ENCODE measurements around the gene MAP6.
A peak's percentile ranks its signal among the peaks of the same experiment; 100 is the strongest.

Gene MAP6

DNA sequence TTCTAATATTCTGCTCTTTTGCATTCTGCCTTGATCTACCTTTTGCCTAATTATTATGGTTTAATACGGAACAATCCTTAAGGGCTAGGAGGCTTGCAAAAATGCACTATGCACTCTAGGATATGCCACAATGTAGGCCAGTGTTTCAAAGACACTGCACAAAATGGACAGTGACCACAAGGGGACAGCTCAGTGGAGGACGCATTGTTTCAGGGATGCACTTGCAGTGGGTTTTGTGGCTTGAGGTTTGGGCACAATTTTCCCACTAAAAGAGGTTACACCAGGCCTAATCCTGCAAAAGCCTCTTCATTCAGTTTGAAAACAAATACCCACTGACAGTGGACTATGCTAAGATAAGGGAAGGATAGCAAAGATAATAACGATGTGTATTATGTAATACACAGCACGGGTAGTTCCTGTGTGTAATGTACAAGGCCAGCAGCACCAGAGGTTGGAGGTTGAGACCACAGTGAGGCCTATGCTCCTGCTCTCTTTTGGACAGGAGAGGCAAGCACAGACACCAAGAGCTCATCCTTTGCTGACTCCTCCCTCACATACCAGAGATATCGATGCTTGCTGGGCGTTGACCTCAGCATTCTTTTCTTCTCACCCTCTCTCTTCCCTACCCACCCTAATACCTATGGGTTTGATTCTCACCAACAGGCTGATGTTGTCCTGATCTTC is 12.7 kb downstream of the MAP6 start:
- Histone ChIP-seq H3K4me1 (ENCODE audit: insufficient read depth, low read length) (peaks cover 21% of the 10 kb centered on the region), H3K27me3 (ENCODE audit: insufficient read depth, low read length) (no peaks in the 10 kb centered on the region), H3K4me3 (ENCODE audit: low read length) (no peak overlapping the region), H3K36me3 (ENCODE audit: insufficient read depth, low read length) (no peaks in the 10 kb centered on the region), H2AFZ (ENCODE audit: low read depth, low read length) (no peak overlapping the region), H3K9me3 (ENCODE audit: low read length) (no peaks in the 10 kb centered on the region)

GRCh38 chr11:75655605-75656004 is 13.2 kb downstream of the MAP6 start:
- Histone ChIP-seq H3K4me1 (ENCODE audit: insufficient read depth, low read length) (peaks cover 22% of the 10 kb centered on the region), H3K36me3 (ENCODE audit: insufficient read depth, low read length) (no peaks in the 10 kb centered on the region), H3K27me3 (ENCODE audit: insufficient read depth, low read length) (no peaks in the 10 kb centered on the region), H3K4me3 (ENCODE audit: low read length) (no peak overlapping the region), H2AFZ (ENCODE audit: low read depth, low read length) (no peak overlapping the region), H3K9me3 (ENCODE audit: low read length) (no peaks in the 10 kb centered on the region)

GRCh38 chr11:75654314-75654713 is 14.5 kb downstream of the MAP6 start:
- Histone ChIP-seq H3K4me1 (ENCODE audit: insufficient read depth, low read length) (peaks cover 22% of the 10 kb centered on the region), H3K36me3 (ENCODE audit: insufficient read depth, low read length) (no peaks in the 10 kb centered on the region), H3K4me3 (ENCODE audit: low read length) (no peak overlapping the region), H2AFZ (ENCODE audit: low read depth, low read length) (no peak overlapping the region), H3K27me3 (ENCODE audit: insufficient read depth, low read length) (no peaks in the 10 kb centered on the region), H3K9me3 (ENCODE audit: low read length) (no peaks in the 10 kb centered on the region)

GRCh38 chr11:75653532-75653931 is 15.3 kb downstream of the MAP6 start:
- peaks cover 22% of the 10 kb centered on the region for H3K4me1 ChIP-seq (ENCODE audit: insufficient read depth, low read length)

DNA sequence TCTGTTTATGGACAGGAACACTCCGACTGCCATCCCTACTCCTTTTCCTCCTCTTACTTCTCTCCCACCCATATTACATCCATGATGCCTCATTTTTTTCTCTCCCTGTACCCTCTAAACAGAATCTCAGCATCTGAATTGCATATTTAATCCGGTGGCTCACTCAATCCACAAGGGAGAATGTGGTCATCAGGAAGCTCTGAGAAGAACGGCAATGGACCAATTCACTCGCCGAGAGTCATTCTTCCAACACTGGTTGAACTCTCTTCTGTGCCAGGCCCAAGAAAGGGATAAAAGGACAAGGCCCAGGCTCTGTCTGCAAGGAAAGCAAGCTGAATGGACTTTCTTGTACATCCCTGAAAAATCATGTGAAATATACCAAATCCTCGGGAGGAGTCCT is 15.9 kb downstream of the MAP6 start:
- Histone ChIP-seq H3K36me3 (ENCODE audit: insufficient read depth, low read length) (no peaks in the 10 kb centered on the region), H3K9me3 (ENCODE audit: low read length) (no peaks in the 10 kb centered on the region)

More at GRCh38 chr11:75653532-75653931, 15.3 kb downstream of the MAP6 start:
- Histone ChIP-seq H2AFZ (ENCODE audit: low read depth, low read length) (no peak overlapping the region), H3K27me3 (ENCODE audit: insufficient read depth, low read length) (no peaks in the 10 kb centered on the region), H3K36me3 (ENCODE audit: insufficient read depth, low read length) (no peaks in the 10 kb centered on the region), H3K4me3 (ENCODE audit: low read length) (no peak overlapping the region), H3K9me3 (ENCODE audit: low read length) (no peaks in the 10 kb centered on the region)

GRCh38 chr11:75651218-75651617 is 17.6 kb downstream of the MAP6 start:
- Histone ChIP-seq H3K9me3 (ENCODE audit: low read length) (no peaks in the 10 kb centered on the region), H2AFZ (ENCODE audit: low read depth, low read length) (no peak overlapping the region), H3K4me3 (ENCODE audit: low read length) (no peak overlapping the region), H3K27me3 (ENCODE audit: insufficient read depth, low read length) (no peaks in the 10 kb centered on the region), H3K36me3 (ENCODE audit: insufficient read depth, low read length) (no peaks in the 10 kb centered on the region), H3K4me1 (ENCODE audit: insufficient read depth, low read length) (peaks cover 15% of the 10 kb centered on the region)

More for the DNA sequence above, 15.9 kb downstream of the MAP6 start:
- Histone ChIP-seq H3K4me3 (ENCODE audit: low read length) (no peak overlapping the region), H3K4me1 (ENCODE audit: insufficient read depth, low read length) (peaks cover 22% of the 10 kb centered on the region), H2AFZ (ENCODE audit: low read depth, low read length) (no peak overlapping the region), H3K27me3 (ENCODE audit: insufficient read depth, low read length) (no peaks in the 10 kb centered on the region)

- no peak overlapping the region for H3K4me3 ChIP-seq (ENCODE audit: low read length)
- no peaks in the 10 kb centered on the region for H3K36me3 ChIP-seq (ENCODE audit: insufficient read depth, low read length)
- H3K4me1 ChIP-seq (ENCODE audit: insufficient read depth, low read length): peaks cover 12% of the 10 kb centered on the region
- no peaks in the 10 kb centered on the region for H3K27me3 ChIP-seq (ENCODE audit: insufficient read depth, low read length)
- H2AFZ ChIP-seq (ENCODE audit: low read depth, low read length): no peak overlapping the region
- no peaks in the 10 kb centered on the region for H3K9me3 ChIP-seq (ENCODE audit: low read length)
Observed at GRCh38 chr11:75650167-75650723, 18.6 kb downstream of the MAP6 start.

DNA sequence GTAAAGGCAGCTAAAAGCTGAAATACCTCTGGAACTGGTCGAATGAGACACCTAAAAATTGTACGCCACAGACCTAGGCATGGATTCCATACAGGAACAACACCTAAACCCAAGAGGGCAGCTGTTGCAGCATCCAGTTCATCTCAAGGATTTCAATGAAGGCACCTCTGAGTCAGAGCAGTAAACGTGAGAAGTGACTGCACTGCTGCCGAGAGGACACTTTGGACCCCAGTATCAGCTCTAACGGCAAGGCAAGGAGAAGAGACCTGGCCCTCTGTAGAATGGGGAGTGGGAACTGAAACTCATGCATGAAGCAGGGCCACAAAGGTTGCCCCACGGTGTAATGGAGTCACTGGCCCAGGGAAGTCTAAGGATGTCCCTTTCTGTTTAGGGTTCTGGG is 23.9 kb downstream of the MAP6 start:
- Histone ChIP-seq H3K27me3 (ENCODE audit: insufficient read depth, low read length) (no peaks in the 10 kb centered on the region), H2AFZ (ENCODE audit: low read depth, low read length) (no peak overlapping the region), H3K9me3 (ENCODE audit: low read length) (no peaks in the 10 kb centered on the region), H3K36me3 (ENCODE audit: insufficient read depth, low read length) (no peaks in the 10 kb centered on the region), H3K4me3 (ENCODE audit: low read length) (no peak overlapping the region), H3K4me1 (ENCODE audit: insufficient read depth, low read length) (peaks cover 5% of the 10 kb centered on the region)

- H3K27me3 ChIP-seq (ENCODE audit: insufficient read depth, low read length): no peaks in the 10 kb centered on the region
- H3K4me3 ChIP-seq (ENCODE audit: low read length): no peak overlapping the region
- H3K4me1 ChIP-seq (ENCODE audit: insufficient read depth, low read length): peaks cover 10% of the 10 kb centered on the region
- H3K9me3 ChIP-seq (ENCODE audit: low read length): no peaks in the 10 kb centered on the region
- H3K36me3 ChIP-seq (ENCODE audit: insufficient read depth, low read length): no peaks in the 10 kb centered on the region
- no peak overlapping the region for H2AFZ ChIP-seq (ENCODE audit: low read depth, low read length)
Observed at GRCh38 chr11:75644370-75644769, 24.5 kb downstream of the MAP6 start.

DNA sequence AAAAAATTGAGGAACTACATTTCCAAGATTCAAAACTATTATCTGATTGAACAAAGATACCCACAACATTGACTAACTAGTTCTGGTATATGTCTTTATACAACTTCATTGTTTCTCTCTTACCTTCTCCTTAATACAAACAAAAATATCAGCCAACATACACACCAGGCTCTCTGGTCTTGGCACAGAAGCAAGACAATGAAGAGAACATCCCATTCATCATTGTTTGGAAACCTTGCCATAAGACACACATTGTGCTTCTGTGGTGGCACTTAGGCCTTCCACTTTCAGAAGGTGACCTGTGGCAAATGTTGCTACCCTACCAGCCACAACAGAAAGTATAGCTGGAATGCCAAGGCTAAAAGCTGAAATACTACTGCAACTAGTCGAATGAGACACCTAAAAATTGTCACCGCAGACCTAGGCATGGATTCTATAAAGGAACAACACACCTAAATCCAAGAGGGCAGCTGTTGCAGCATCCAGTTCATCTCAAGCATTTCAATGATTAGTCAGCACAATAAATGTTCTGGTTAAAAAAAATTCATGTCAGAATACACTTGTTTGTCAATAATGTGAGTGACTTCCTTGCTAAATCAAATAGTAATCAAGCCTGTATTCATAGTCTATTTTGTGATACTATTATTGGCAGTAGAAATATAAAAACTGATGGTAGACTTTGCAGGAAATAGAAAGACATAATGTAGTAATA is 26.3 kb downstream of the MAP6 start:
- no peaks in the 10 kb centered on the region for H3K36me3 ChIP-seq (ENCODE audit: insufficient read depth, low read length)
- no peak overlapping the region for H3K4me3 ChIP-seq (ENCODE audit: low read length)
- H2AFZ ChIP-seq (ENCODE audit: low read depth, low read length): no peak overlapping the region
- peaks cover 25% of the 10 kb centered on the region for H3K4me1 ChIP-seq (ENCODE audit: insufficient read depth, low read length)
- H3K9me3 ChIP-seq (ENCODE audit: low read length): no peaks in the 10 kb centered on the region
- H3K27me3 ChIP-seq (ENCODE audit: insufficient read depth, low read length): no peaks in the 10 kb centered on the region

DNA sequence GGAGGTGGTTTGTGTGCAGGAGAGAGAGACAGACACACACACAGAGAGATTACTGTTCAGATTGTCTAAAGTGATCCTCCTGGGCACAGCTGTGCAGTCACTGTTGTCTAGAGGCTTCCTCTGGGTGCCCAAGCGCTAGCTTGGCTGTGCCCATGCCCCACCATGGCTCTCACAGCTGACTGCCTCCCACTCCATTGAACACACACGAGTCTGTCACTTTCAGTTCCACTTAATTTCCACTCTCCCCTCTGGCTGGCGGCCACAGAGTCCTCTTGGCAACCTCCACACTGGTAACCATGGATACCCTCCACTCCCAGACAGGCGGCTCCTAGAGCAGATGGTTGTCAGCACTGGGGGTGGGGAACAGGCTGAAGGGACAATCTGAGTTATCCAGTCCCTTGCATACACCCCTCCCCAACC is 29.1 kb downstream of the MAP6 start:
- Histone ChIP-seq H3K4me1 (ENCODE audit: insufficient read depth, low read length) (peaks cover 42% of the 10 kb centered on the region), H3K27me3 (ENCODE audit: insufficient read depth, low read length) (no peaks in the 10 kb centered on the region), H3K4me3 (ENCODE audit: low read length) (peak overlapping the region; percentile 12), H2AFZ (ENCODE audit: low read depth, low read length) (no peak overlapping the region), H3K36me3 (ENCODE audit: insufficient read depth, low read length) (no peaks in the 10 kb centered on the region), H3K9me3 (ENCODE audit: low read length) (no peaks in the 10 kb centered on the region)

DNA sequence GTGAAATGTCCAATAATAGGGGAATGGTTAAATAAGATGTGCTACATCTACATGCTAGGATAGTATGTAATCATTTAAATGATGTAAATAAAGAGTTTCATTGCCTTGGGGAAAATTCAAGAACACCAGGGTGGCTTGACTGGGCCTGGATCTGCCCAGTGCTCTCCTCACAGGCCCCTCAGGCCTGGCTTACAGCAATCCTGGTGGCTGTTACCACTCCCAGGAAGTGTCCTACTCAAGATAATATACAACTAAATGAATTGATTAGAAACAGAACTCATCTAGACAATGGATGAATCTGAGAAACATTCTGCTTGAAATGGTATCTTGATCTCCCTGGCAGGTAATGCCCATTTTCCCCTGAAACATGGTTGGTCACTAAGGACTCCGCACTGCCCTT is 30.8 kb downstream of the MAP6 start:
- H3K36me3 ChIP-seq (ENCODE audit: insufficient read depth, low read length): no peaks in the 10 kb centered on the region
- no peak overlapping the region for H3K4me3 ChIP-seq (ENCODE audit: low read length)
- no peaks in the 10 kb centered on the region for H3K9me3 ChIP-seq (ENCODE audit: low read length)

DNA sequence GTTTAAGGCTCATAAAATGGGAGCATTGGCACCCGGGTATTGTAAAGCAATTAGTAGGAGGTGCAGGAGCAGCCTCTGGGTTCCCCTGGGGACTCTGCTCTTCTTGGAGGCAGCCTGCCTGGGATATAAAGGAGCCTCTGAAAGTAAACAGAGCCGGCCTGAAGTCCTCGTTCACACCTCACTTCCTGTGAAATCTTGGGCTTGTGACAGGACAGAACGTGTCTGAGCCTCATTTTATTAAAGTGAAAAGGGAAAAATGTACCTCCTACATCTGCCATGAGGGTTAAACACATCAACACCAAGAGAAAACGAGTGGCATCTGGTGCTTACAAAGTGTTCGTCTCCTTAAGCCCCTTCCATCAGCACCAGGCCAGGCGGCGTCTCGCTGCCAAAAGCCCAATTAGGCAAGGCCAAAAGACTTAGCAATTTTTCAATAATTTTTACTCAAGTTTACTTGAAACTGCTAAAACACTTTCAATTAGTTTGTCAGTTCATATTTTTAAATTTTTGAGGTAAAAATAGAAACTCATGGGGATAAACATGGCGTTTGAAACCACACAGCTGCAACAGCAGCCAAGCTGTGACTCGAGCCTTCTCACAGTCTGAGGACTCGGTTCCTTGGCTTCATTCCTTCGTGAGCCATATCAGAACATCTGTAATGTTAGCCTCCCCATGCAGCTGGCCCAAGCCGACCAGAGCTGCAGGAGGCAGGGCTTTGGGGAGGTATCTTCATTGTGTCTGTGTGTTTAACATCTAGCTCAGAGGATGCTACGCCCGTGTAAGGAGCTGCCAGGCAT is 33.6 kb downstream of the MAP6 start:
- Histone ChIP-seq H3K4me3 (ENCODE audit: low read length) (no peak overlapping the region), H2AFZ (ENCODE audit: low read depth, low read length) (no peak overlapping the region), H3K4me1 (ENCODE audit: insufficient read depth, low read length) (peaks cover 62% of the 10 kb centered on the region), H3K9me3 (ENCODE audit: low read length) (no peaks in the 10 kb centered on the region), H3K36me3 (ENCODE audit: insufficient read depth, low read length) (no peaks in the 10 kb centered on the region), H3K27me3 (ENCODE audit: insufficient read depth, low read length) (no peaks in the 10 kb centered on the region)

More for the DNA sequence above, 30.8 kb downstream of the MAP6 start:
- no peak overlapping the region for H2AFZ ChIP-seq (ENCODE audit: low read depth, low read length)
- no peaks in the 10 kb centered on the region for H3K27me3 ChIP-seq (ENCODE audit: insufficient read depth, low read length)
- peaks cover 50% of the 10 kb centered on the region for H3K4me1 ChIP-seq (ENCODE audit: insufficient read depth, low read length)

Data from neuron (in vitro differentiated cells).